Naive thymus-derived CD4-positive, alpha-beta T cell (primary cell): Measurements from ENCODE around the gene RPL12. TPM values are rescaled to one million over a fixed set of nuclear protein-coding genes. Genes with fewer than 3 reads are reported as not detected.

Experiments used
- ATAC-seq: fragments of 150-1000 bp; cut with Tn5 transposase; 2 replicates; pipeline ENCODE4 v1.10.0; 2021; ENCODE audit warnings: mild to moderate bottlenecking, moderate library complexity
- CTCF ChIA-PET: fragments of 350-600 bp; sonication (Branson Sonifier 250); formaldehyde crosslinking; loops from one replicate; lab custom pipeline; 2021; ENCODE audit warnings: antibody characterized with exemption; lab: Charles Lee
- POLR2A ChIA-PET: fragments of 350-600 bp; sonication (Branson Sonifier 250); formaldehyde crosslinking; loops from one replicate; lab custom pipeline; 2021; ENCODE audit warnings: antibody characterized with exemption, inconsistent platforms; lab: Charles Lee
- DNase-seq, 9 donors: peaks; one replicate each; pipeline versions ENCODE4 v3.0.0 to v3.0.0-alpha.2; 2020 to 2022; ENCODE audit warnings: mixed read lengths in 1 of 9
- H3K27ac ChIP-seq: one replicate; pipeline ENCODE4 v1.7.0; 2013; ENCODE audit warnings: mild to moderate bottlenecking, low read depth, low read length, moderate library complexity
- H3K27me3 ChIP-seq, 2 donors: one replicate each; pipeline ENCODE4 v1.7.0; 2013; ENCODE audit warnings: low read length in 2 of 2, mild to moderate bottlenecking in 2 of 2, moderate library complexity in 2 of 2; ENCODE audit not compliant: control insufficient read depth in 2 of 2, insufficient read depth in 2 of 2
- H3K36me3 ChIP-seq, 3 experiments: 1 replicate in 2 of 3; 2 replicates in 1 of 3; pipeline ENCODE4 v1.7.0; 2013; ENCODE audit warnings: low read length in 3 of 3, mild to moderate bottlenecking in 3 of 3, moderate library complexity in 1 of 3; ENCODE audit not compliant: insufficient read depth in 3 of 3, control insufficient read depth in 2 of 3
- H3K4me1 ChIP-seq, 2 donors: one replicate each; pipeline ENCODE4 v1.7.0; 2013; ENCODE audit warnings: low read length in 2 of 2, mild to moderate bottlenecking in 2 of 2, moderate library complexity in 1 of 2; ENCODE audit not compliant: control insufficient read depth in 2 of 2, insufficient read depth in 2 of 2
- H3K4me3 ChIP-seq: 2 replicates; pipeline ENCODE4 v1.7.0; 2013; ENCODE audit warnings: mild to moderate bottlenecking, low read length
- H3K9me3 ChIP-seq, 3 experiments: 1 replicate in 2 of 3; 2 replicates in 1 of 3; pipeline ENCODE4 v1.7.0; 2013; ENCODE audit warnings: low read length in 3 of 3; ENCODE audit not compliant: control insufficient read depth in 2 of 3
- H3K27ac Mint-ChIP-seq, 9 donors: one replicate each; pipeline ENCODE4 v1.8.0; 2020 to 2022; ENCODE audit warnings: mixed read lengths in 9 of 9, mild to moderate bottlenecking in 8 of 9, moderate library complexity in 5 of 9, inconsistent platforms in 2 of 9
- H3K27me3 Mint-ChIP-seq, 5 donors: one replicate each; pipeline ENCODE4 v1.8.0; 2021 to 2022; ENCODE audit warnings: mixed read lengths in 5 of 5, mild to moderate bottlenecking in 1 of 5
- H3K36me3 Mint-ChIP-seq, 5 donors: one replicate each; pipeline ENCODE4 v1.8.0; 2020 to 2022; ENCODE audit warnings: mixed read lengths in 5 of 5, mild to moderate bottlenecking in 3 of 5, inconsistent platforms in 1 of 5
- H3K4me1 Mint-ChIP-seq, 7 donors: one replicate each; pipeline ENCODE4 v1.8.0; 2020 to 2022; ENCODE audit warnings: mixed read lengths in 7 of 7, mild to moderate bottlenecking in 3 of 7, inconsistent platforms in 1 of 7
- H3K4me3 Mint-ChIP-seq, 10 donors: one replicate each; pipeline ENCODE4 v1.8.0; 2020 to 2022; ENCODE audit warnings: mild to moderate bottlenecking in 10 of 10, mixed read lengths in 10 of 10, moderate library complexity in 6 of 10, inconsistent platforms in 2 of 10
- H3K9me3 Mint-ChIP-seq, 11 donors: one replicate each; pipeline ENCODE4 v1.8.0; 2020 to 2022; ENCODE audit warnings: mixed read lengths in 11 of 11, mild to moderate bottlenecking in 4 of 11, inconsistent platforms in 1 of 11, moderate library complexity in 1 of 11
- intact Hi-C, 2 donors: fragments of 100-400 bp; cut with micrococcal nuclease; formaldehyde crosslinking; loops; one replicate each; pipeline ENCODE4 v1.15.1; 2023
- polyA plus RNA-seq, 2 donors: library from polyadenylated mRNA; unstranded; fragments of 300-500 nt; fragmentation: Illumina TruSeq; gene quantifications; one replicate each; pipeline ENCODE4 v1.2.3, GENCODE V29; 2021
- total RNA-seq, 6 experiments: library from RNA in 5 of 6; stranded (reverse) in 5 of 6; gene quantifications; 1 replicate in 5 of 6; 2 replicates in 1 of 6; pipeline ENCODE4 v1.2.3 and lab custom pipeline; 2021 to 2026

RPL12 gene
- total and polyA plus RNA-seq, 7 experiments from 2014 or later = 1,005 to 1,958 (median 1,896) TPM

GRCh38 chr9:127495884-127496555 is 44.8 kb upstream of the RPL12 start:
- H3K9me3 ChIP-seq = no peaks in the 10 kb centered on the region
- no peak for DNase-seq
- no peaks in the 10 kb centered on the region for H3K27me3 Mint-ChIP-seq
- ChIA-PET POLR2A (no interaction called here), CTCF (no interaction called here)
- no peak overlapping the region for H3K27ac Mint-ChIP-seq
- ATAC-seq = no peak
- H3K4me1 ChIP-seq = no peaks in the 10 kb centered on the region
- H3K36me3 ChIP-seq = peaks cover 0 to 44% (median 0%) of the 10 kb centered on the region in 3 experiments
- intact Hi-C loops = no loop called here
- no peaks in the 10 kb centered on the region for H3K27me3 ChIP-seq
- H3K4me1 Mint-ChIP-seq = no peaks in the 10 kb centered on the region
- H3K9me3 Mint-ChIP-seq = no peaks in the 10 kb centered on the region
- peaks cover 2 to 23% (median 5%) of the 10 kb centered on the region in 5 donors for H3K36me3 Mint-ChIP-seq
- H3K4me3 ChIP-seq = no peak overlapping the region
- no peak overlapping the region for H3K4me3 Mint-ChIP-seq
- no peak overlapping the region for H3K27ac ChIP-seq

- peaks cover 2 to 27% (median 8%) of the 10 kb centered on the region in 5 donors for H3K36me3 Mint-ChIP-seq
- ATAC-seq (no peak), DNase-seq (no peak)
- Histone ChIP-seq H3K9me3 (no peaks in the 10 kb centered on the region), H3K27me3 (no peaks in the 10 kb centered on the region), H3K36me3 (peaks cover 0 to 57% (median 0%) of the 10 kb centered on the region in 3 experiments), H3K27ac (no peak overlapping the region), H3K4me1 (no peaks in the 10 kb centered on the region), H3K4me3 (no peak overlapping the region)
- no peak overlapping the region for H3K27ac Mint-ChIP-seq
- intact Hi-C loops = no loop called here
- H3K4me3 Mint-ChIP-seq = no peak overlapping the region
- no peaks in the 10 kb centered on the region for H3K9me3 Mint-ChIP-seq
- POLR2A ChIA-PET = interaction anchor here (0.5 to 0.6 kb wide), 2 partner anchors 95 to 427 kb away, joined by 3 read pairs; no protein-coding TSS in a partner anchor
- H3K4me1 Mint-ChIP-seq = no peaks in the 10 kb centered on the region
- CTCF ChIA-PET = interaction anchor here (0.5 kb wide), 1 partner anchor 203 kb away, joined by 3 read pairs; no protein-coding TSS in a partner anchor
- H3K27me3 Mint-ChIP-seq = no peaks in the 10 kb centered on the region
Observed at GRCh38 chr9:127494304-127494702, 43.1 kb upstream of the RPL12 start.

GRCh38 chr9:127493592-127494303 is 42.5 kb upstream of the RPL12 start:
- H3K36me3 Mint-ChIP-seq = peaks cover 2 to 31% (median 11%) of the 10 kb centered on the region in 5 donors
- ATAC-seq (no peak), DNase-seq (no peak)
- Histone ChIP-seq H3K27ac (no peak overlapping the region), H3K36me3 (peaks cover 0 to 62% (median 0%) of the 10 kb centered on the region in 3 experiments), H3K4me3 (no peak overlapping the region), H3K9me3 (no peaks in the 10 kb centered on the region), H3K27me3 (no peaks in the 10 kb centered on the region), H3K4me1 (no peaks in the 10 kb centered on the region)
- no peaks in the 10 kb centered on the region for H3K4me1 Mint-ChIP-seq
- POLR2A ChIA-PET = interaction anchor here (0.6 kb wide), 1 partner anchor 427 kb away, joined by 3 read pairs; no protein-coding TSS in a partner anchor
- H3K9me3 Mint-ChIP-seq = no peaks in the 10 kb centered on the region
- CTCF ChIA-PET = interaction anchor here (0.5 kb wide), 1 partner anchor 203 kb away, joined by 3 read pairs; no protein-coding TSS in a partner anchor
- intact Hi-C loops = no loop called here
- no peaks in the 10 kb centered on the region for H3K27me3 Mint-ChIP-seq
- H3K27ac Mint-ChIP-seq = no peak overlapping the region
- no peak overlapping the region for H3K4me3 Mint-ChIP-seq

- ChIA-PET CTCF (interaction anchor here (0.9 kb wide), 1 partner anchor 10 kb away, joined by 3 read pairs; no protein-coding TSS in a partner anchor), POLR2A (no interaction called here)
- no peak for DNase-seq
- H3K9me3 ChIP-seq = no peaks in the 10 kb centered on the region
- Mint-ChIP-seq H3K9me3 (no peaks in the 10 kb centered on the region), H3K36me3 (peaks cover 2 to 33% (median 12%) of the 10 kb centered on the region in 5 donors), H3K27me3 (no peaks in the 10 kb centered on the region), H3K27ac (no peak overlapping the region), H3K4me3 (no peak overlapping the region), H3K4me1 (no peaks in the 10 kb centered on the region)
- no peaks in the 10 kb centered on the region for H3K27me3 ChIP-seq
- intact Hi-C loops = no loop called here
- H3K4me1 ChIP-seq = no peaks in the 10 kb centered on the region
- no peak overlapping the region for H3K4me3 ChIP-seq
- no peak overlapping the region for H3K27ac ChIP-seq
- H3K36me3 ChIP-seq = peaks cover 0 to 66% (median 0%) of the 10 kb centered on the region in 3 experiments
- no peak for ATAC-seq
Observed at GRCh38 chr9:127492616-127493015, 41.4 kb upstream of the RPL12 start.

- no peaks in the 10 kb centered on the region for H3K9me3 ChIP-seq
- no peaks in the 10 kb centered on the region for H3K27me3 ChIP-seq
- Mint-ChIP-seq H3K27ac (no peak overlapping the region), H3K36me3 (peaks cover 2 to 34% (median 13%) of the 10 kb centered on the region in 5 donors), H3K4me1 (no peaks in the 10 kb centered on the region), H3K9me3 (no peaks in the 10 kb centered on the region), H3K27me3 (no peaks in the 10 kb centered on the region), H3K4me3 (no peak overlapping the region)
- intact Hi-C loops = no loop called here
- ChIA-PET POLR2A (no interaction called here), CTCF (no interaction called here)
- no peak overlapping the region for H3K4me3 ChIP-seq
- no peaks in the 10 kb centered on the region for H3K4me1 ChIP-seq
- H3K27ac ChIP-seq = no peak overlapping the region
- no peak for ATAC-seq
- H3K36me3 ChIP-seq = peaks cover 0 to 62% (median 0%) of the 10 kb centered on the region in 3 experiments
- no peak for DNase-seq
Observed at GRCh38 chr9:127491516-127491915, 40.3 kb upstream of the RPL12 start.

- peak overlapping the region in 1 of 9 donors; percentile 39 for H3K27ac Mint-ChIP-seq
- peaks cover 1 to 32% (median 12%) of the 10 kb centered on the region in 5 donors for H3K36me3 Mint-ChIP-seq
- no peak overlapping the region for H3K4me3 ChIP-seq
- H3K9me3 Mint-ChIP-seq = no peaks in the 10 kb centered on the region
- H3K4me1 ChIP-seq = no peaks in the 10 kb centered on the region
- H3K27ac ChIP-seq = no peak overlapping the region
- DNase-seq (no peak), ATAC-seq (no peak)
- no peaks in the 10 kb centered on the region for H3K27me3 Mint-ChIP-seq
- intact Hi-C loops = no loop called here
- H3K36me3 ChIP-seq = peaks cover 0 to 63% (median 0%) of the 10 kb centered on the region in 3 experiments
- H3K4me3 Mint-ChIP-seq = no peak overlapping the region
- H3K4me1 Mint-ChIP-seq = no peaks in the 10 kb centered on the region
- no peaks in the 10 kb centered on the region for H3K27me3 ChIP-seq
- no peaks in the 10 kb centered on the region for H3K9me3 ChIP-seq
- ChIA-PET POLR2A (no interaction called here), CTCF (no interaction called here)
Observed at GRCh38 chr9:127490535-127491230, 39.5 kb upstream of the RPL12 start.
